ENCODE results near the gene NCOR2. TPM values are rescaled to one million over a fixed set of nuclear protein-coding genes. Genes with fewer than 3 reads are reported as not detected.

NCOR2 gene
- total and polyA plus RNA-seq, 11 donors: 62.1 to 184 (median 127) TPM

- H3K9me3 ChIP-seq: peaks cover 0 to 14% (median 3%) of the 10 kb centered on the region in 12 donors
- DNase-seq (no peak), ATAC-seq (no peak)
- no peaks in the 10 kb centered on the region for H3K36me3 ChIP-seq
- 99 to 100% (median 99%) methylated on average over 8 of the region's 8 CpGs for WGBS, 4 donors
- no peaks in the 10 kb centered on the region for H3K4me1 ChIP-seq
- intact Hi-C loops (cut with DNase I): loop anchor here in 2 of 10 donors (5.0 to 10.0 kb wide), 2 partner anchors 41 to 49 kb away; no protein-coding TSS in a partner anchor
- no peaks in the 10 kb centered on the region for H3K27me3 ChIP-seq
- TF ChIP-seq POLR2A (IDR thresholded peaks at IDR 0.05) (no peak), CTCF (IDR thresholded peaks at IDR 0.05) (no peak)
- H3K4me3 ChIP-seq: no peak overlapping the region
- H3K27ac ChIP-seq: no peak overlapping the region
Observed at GRCh38 chr12:124576061-124576650, 8.7 kb upstream of the NCOR2 start.

- H3K4me3 ChIP-seq: no peak overlapping the region
- H3K27me3 ChIP-seq: no peaks in the 10 kb centered on the region
- ATAC-seq (no peak), DNase-seq (peak in 1 of 5 donors; percentile 15)
- peaks cover 0 to 8% (median 5%) of the 10 kb centered on the region in 12 donors for H3K4me1 ChIP-seq
- H3K9me3 ChIP-seq: peaks cover 0 to 9% (median 3%) of the 10 kb centered on the region in 12 donors
- no peaks in the 10 kb centered on the region for H3K36me3 ChIP-seq
- H3K27ac ChIP-seq: no peak overlapping the region
- WGBS, 4 donors: 87 to 94% (median 92%) methylated on average over 18 of the region's 18 CpGs
- intact Hi-C loops (cut with DNase I): loop anchor here in 2 of 10 donors (5.0 to 10.0 kb wide), 2 partner anchors 43 to 51 kb away; no protein-coding TSS in a partner anchor
- TF ChIP-seq CTCF (IDR thresholded peaks at IDR 0.05): no peak
- TF ChIP-seq POLR2A (IDR thresholded peaks at IDR 0.05): no peak
Observed at GRCh38 chr12:124573839-124574786, 6.7 kb upstream of the NCOR2 start.

- intact Hi-C loops (cut with DNase I): loop anchor here in 2 of 10 donors (5.0 to 10.0 kb wide), 2 partner anchors 46 to 53 kb away; no protein-coding TSS in a partner anchor
- peaks cover 0 to 2% (median 0%) of the 10 kb centered on the region in 9 donors for H3K36me3 ChIP-seq
- 96 to 100% (median 100%) methylated on average over 2 of the region's 2 CpGs for WGBS, 4 donors
- DNase-seq (no peak), ATAC-seq (no peak)
- H3K4me3 ChIP-seq: no peak overlapping the region
- no peak for TF ChIP-seq POLR2A (IDR thresholded peaks at IDR 0.05)
- TF ChIP-seq CTCF (IDR thresholded peaks at IDR 0.05): no peak
- H3K27ac ChIP-seq: no peak overlapping the region
- H3K4me1 ChIP-seq: peaks cover 0 to 22% (median 18%) of the 10 kb centered on the region in 12 donors
- no peaks in the 10 kb centered on the region for H3K27me3 ChIP-seq
- H3K9me3 ChIP-seq: peaks cover 0 to 2% (median 0%) of the 10 kb centered on the region in 12 donors
Observed at GRCh38 chr12:124571556-124571955, 4.1 kb upstream of the NCOR2 start.

- 96 to 100% (median 99%) methylated on average over 1 of the region's 1 CpG for WGBS, 4 donors
- Histone ChIP-seq H3K27me3 (no peaks in the 10 kb centered on the region), H3K4me3 (no peak overlapping the region), H3K27ac (no peak overlapping the region), H3K36me3 (peaks cover 0 to 2% (median 0%) of the 10 kb centered on the region in 9 donors), H3K4me1 (peaks cover 0 to 25% (median 18%) of the 10 kb centered on the region in 12 donors), H3K9me3 (no peaks in the 10 kb centered on the region)
- no peak for TF ChIP-seq POLR2A (IDR thresholded peaks at IDR 0.05)
- no peak for TF ChIP-seq CTCF (IDR thresholded peaks at IDR 0.05)
- DNase-seq: no peak
- intact Hi-C loops (cut with DNase I): loop anchor here in 2 of 10 donors (5.0 to 10.0 kb wide), 2 partner anchors 46 to 54 kb away; no protein-coding TSS in a partner anchor
- ATAC-seq: no peak
Observed at GRCh38 chr12:124570810-124571209, 3.4 kb upstream of the NCOR2 start.

All from heart left ventricle (tissue), 16 donors.